ENCODE data around the gene NRCAM. TPM values are rescaled to one million over a fixed set of nuclear protein-coding genes. Genes with fewer than 3 reads are reported as not detected.

Gene NRCAM
- total RNA-seq, 4 donors from 2014 or later, result 1.1 to 6.1 (median 4.0) TPM

DNA sequence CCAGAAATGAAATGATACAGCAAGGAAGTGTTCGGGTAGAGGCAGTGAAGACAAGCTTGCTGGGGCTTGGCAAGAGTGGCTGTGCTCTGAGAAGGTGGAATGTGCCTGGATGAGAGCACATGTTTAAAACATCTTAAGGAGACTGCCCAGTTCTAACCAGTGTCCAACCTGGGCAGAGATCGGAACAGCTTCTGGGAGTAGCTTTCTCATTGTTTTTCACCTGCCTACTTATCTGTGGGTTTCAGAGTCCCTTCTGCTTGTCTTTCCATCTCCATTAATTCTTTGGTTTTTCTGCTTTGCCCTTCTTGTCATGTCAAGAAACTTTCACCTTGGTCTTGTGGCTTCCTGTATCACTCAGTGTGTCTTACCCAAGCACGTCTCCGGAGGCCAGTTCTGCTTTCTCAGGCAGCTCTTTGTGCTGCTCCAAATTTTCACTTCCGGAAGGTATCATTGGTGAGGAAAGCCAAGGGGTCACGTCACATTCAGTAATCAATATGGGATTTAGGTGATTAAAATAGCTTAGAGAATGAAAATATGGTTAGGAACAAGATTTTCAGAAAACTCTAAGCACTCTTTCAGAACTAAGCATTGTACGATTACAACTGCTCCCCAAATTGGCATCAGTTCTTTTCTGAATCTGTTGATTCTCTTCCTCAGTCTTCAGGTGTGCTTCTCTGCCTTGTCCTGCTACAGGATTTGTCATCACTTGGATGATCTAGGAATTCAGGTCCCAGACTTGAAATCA lies 320.6 kb downstream of the NRCAM start:
- no peak for DNase-seq (ENCODE audit: low spot score in 2 of 2)
- no peak overlapping the region for H3K4me3 ChIP-seq (ENCODE audit: low read depth, poor library complexity, severe bottlenecking)
- TF ChIP-seq, protein P1, sequence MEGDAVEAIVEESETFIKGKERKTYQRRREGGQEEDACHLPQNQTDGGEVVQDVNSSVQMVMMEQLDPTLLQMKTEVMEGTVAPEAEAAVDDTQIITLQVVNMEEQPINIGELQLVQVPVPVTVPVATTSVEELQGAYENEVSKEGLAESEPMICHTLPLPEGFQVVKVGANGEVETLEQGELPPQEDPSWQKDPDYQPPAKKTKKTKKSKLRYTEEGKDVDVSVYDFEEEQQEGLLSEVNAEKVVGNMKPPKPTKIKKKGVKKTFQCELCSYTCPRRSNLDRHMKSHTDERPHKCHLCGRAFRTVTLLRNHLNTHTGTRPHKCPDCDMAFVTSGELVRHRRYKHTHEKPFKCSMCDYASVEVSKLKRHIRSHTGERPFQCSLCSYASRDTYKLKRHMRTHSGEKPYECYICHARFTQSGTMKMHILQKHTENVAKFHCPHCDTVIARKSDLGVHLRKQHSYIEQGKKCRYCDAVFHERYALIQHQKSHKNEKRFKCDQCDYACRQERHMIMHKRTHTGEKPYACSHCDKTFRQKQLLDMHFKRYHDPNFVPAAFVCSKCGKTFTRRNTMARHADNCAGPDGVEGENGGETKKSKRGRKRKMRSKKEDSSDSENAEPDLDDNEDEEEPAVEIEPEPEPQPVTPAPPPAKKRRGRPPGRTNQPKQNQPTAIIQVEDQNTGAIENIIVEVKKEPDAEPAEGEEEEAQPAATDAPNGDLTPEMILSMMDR (IDR thresholded peaks at IDR 0.05), result no peak
- TF ChIP-seq POLR2A (IDR thresholded peaks at IDR 0.05), result no peak
- WGBS, 2 donors, result 75 to 82% methylated on average over 7 of the region's 7 CpGs
- intact Hi-C loops (cut with DNase I; ENCODE audit: low total_unique reads), result no loop called here

GRCh38 chr7:108134486-108134885 lies 321.8 kb downstream of the NRCAM start:
- no peak overlapping the region for H3K4me3 ChIP-seq (ENCODE audit: low read depth, poor library complexity, severe bottlenecking)
- DNase-seq (ENCODE audit: low spot score in 2 of 2), result no peak
- intact Hi-C loops (cut with DNase I; ENCODE audit: low total_unique reads), result no loop called here
- WGBS, 2 donors, result 65 to 68% methylated on average over 1 of the region's 1 CpG
- no peak for TF ChIP-seq POLR2A (IDR thresholded peaks at IDR 0.05)
- TF ChIP-seq, protein P1 (IDR thresholded peaks at IDR 0.05), result no peak

DNA sequence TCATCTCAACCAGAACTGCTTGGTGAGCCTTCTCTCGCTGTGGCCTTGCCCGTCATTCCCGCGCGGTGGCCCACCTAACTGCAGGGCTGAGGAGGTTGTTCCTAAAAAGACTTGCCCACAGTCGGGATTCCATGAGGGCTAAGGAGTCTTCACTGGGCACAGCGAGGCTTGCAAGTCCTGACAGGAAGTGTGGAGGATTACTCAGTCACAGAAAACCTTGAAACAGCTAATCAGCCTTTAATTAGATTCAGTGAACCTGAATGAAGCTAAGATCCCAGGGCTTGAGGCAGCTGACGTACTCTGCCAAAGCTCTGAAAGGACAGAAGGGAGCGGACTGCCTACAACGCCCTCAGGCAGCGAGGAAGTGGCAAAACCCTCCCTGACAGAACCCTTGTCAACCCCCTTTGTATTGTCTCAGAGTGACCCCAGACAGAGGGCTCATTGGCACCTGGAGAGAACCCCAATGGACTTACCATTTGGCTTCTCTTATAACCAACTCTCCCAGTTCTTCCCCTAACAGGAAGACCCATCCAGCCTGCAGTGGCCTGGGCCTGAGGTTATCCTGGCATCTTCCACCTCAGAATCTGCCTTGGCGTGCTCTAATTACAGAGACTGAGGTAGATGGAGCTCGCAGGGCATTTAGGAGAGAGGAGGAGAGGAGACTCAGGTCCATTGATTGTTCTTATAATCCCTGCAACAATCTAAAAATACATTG lies 323.5 kb downstream of the NRCAM start:
- 49 to 64% methylated on average over 13 of the region's 13 CpGs for WGBS, 2 donors
- no peak overlapping the region for H3K4me3 ChIP-seq (ENCODE audit: low read depth, poor library complexity, severe bottlenecking)
- TF ChIP-seq POLR2A (IDR thresholded peaks at IDR 0.05), result no peak
- TF ChIP-seq, protein P1 (IDR thresholded peaks at IDR 0.05), result no peak
- intact Hi-C loops (cut with DNase I; ENCODE audit: low total_unique reads), result no loop called here
- no peak for DNase-seq (ENCODE audit: low spot score in 2 of 2)

DNA sequence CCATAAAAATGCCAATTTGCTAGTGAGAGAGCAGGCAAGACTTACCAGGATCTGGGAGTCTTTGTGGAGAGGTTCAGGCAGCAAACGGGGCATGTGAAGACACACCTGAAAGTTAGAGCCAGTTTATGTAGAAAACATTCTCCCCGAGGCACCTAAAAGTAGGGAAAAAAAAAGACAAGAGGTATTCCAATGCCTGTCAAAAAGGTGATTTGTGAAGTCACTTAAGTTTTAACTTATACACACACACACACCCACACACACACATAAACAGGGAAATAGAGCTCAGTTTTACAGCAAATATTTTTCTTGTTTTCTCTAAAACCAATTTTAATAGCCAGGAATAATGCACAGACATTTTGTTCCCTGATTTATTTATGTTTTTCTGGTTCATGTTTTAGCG lies 326.0 kb downstream of the NRCAM start, which contains the start of gene LAMB4:
Gene LAMB4, minus strand, starts transcription at position 101 of the 400 bp plus-strand sequence. CDS start 7,197 bp downstream, outside the sequence.
- no peak for TF ChIP-seq POLR2A (IDR thresholded peaks at IDR 0.05)
- TF ChIP-seq, protein P1 (IDR thresholded peaks at IDR 0.05), result no peak
- 51 to 62% methylated on average over 3 of the region's 3 CpGs for WGBS, 2 donors
- no peak for DNase-seq (ENCODE audit: low spot score in 2 of 2)

DNA sequence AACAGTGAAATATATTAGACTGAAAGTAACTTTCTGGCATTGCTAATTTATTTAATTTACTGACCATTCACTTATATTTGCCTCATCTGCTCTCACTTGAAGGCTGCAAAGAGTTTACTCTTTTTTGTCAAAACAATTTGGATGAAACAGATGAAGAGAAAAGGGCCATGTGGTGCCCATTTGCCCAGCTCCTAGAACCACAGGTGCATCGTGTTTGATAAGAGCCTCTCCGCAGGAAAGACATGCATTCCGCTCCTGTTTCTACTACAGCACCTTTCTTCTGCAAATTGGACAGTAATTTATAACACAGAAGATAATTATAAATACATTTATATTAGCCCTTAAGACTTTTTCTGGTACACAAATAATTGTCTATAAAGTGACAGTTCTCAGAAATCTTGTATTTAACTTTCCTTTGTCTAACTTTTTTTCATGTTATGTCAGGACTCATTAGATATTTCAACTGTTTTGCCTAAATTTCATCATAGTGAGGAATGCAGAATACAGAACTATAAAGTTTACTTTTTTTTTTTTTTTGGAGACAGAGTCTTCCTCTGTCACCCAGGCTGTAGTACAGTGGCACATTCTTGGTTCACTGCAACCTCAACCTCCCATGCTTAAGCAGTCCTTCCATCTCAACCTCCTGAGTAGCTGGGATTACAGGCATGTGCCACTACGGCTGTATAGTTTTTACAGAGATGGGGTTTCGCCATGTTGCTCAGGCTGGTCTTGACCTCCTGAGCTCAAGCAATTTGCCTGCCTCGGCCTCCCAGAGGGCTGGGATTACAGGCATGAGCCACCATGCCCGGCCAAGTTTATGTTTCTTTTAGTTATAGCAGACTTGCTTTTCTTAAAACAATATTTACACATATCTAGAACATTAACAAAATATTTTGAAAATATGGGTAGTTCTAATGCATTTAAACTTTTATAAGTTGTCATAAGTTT lies 326.9 kb downstream of the NRCAM start:
- H3K4me3 ChIP-seq (ENCODE audit: low read depth, poor library complexity, severe bottlenecking), result no peak overlapping the region
- DNase-seq (ENCODE audit: low spot score in 2 of 2), result no peak
- intact Hi-C loops (cut with DNase I; ENCODE audit: low total_unique reads), result no loop called here
- no peak for TF ChIP-seq POLR2A (IDR thresholded peaks at IDR 0.05)
- TF ChIP-seq, protein P1 (IDR thresholded peaks at IDR 0.05), result no peak
- 61 to 66% methylated on average over 7 of the region's 7 CpGs for WGBS, 2 donors

More for the DNA sequence above, 326.0 kb downstream of the NRCAM start, which contains the start of gene LAMB4:
- intact Hi-C loops (cut with DNase I; ENCODE audit: low total_unique reads), result no loop called here
- no peak within 1 kb of the TSS for H3K4me3 ChIP-seq (ENCODE audit: low read depth, poor library complexity, severe bottlenecking)

Data from lower leg skin (tissue), 4 donors.